RKO (cell line): Measurements from ENCODE around the gene NFIX.

Experiments
- DNase-seq: peaks from one replicate; pipeline ENCODE4 v3.0.0-alpha.2; 2016; ENCODE audit warnings: low spot score

The NFIX gene

DNA sequence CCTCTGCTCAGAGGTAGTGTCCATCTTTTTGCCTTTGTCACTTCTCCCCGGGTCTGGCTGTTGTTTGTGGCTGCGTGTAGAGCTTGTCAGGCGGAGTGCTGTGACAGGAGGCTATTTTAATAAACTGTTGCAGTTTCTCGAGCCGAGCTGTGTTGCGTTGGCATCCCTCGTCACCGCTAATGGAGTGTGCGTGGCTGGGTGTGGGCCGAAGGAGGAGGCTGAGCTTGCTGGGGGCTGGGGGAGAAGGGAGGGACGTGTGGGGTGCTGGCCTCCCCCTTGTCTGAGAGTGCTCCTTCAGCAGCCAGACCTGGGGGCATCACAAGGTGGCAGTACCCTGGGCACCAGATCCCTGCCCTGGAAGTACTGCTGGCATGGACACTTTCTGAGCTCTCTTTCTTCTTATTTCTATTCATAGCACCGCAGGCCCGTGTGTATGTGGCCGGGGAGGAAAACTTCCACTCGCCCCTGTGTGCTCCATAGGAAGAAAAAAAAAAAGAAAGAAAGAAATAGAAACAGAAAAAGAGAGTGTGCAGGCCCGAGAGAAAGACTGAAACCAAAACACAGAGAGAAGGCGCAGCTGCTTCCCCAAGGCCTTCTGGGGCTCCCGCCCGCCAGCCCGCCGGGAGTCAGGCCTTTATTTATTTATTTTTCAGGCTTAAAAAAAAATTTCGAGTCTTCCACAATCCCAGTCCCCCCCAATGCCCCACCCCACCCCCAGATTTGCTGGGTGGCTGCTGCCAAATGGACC lies 27.0 kb downstream of the NFIX start:
- DNase-seq: no peak

DNA sequence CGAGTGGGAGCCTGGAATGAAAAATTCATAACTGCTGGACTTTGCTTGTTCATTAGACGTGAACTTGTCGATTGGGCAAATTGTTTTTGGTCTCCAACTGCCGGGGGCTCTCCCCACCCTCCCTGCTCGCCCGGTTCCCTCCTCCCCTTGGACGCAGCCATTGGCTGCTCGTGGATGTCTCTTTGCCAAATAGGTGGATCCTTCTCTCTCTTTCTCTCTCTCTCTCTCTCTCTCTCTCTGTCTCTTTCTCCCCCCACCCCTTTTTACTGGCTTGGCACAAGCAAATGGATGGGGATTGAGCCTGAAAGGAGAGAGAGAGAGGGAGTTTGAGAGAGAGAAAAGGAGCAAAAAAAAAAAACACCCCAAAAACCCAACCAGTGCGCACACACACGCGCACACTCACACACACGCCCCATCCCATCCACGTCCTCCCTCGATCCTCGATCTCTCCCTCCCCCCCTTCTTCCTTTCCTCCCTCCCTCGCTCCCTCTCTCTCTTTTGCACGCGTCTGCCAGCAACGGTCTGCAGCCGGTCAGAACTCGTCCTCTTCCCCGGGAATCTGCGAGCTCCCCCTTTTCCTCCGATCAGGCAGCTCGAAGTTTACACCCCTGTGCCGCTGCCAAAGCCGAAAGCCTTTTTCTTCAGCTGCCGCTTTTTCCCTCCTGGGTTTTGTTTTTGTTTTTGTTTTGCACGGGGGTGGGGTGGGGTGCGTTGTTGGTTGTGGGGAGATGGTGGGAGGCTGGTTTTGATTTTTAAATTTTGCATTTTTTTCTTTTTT lies 27.8 kb downstream of the NFIX start:
- no peak for DNase-seq

DNA sequence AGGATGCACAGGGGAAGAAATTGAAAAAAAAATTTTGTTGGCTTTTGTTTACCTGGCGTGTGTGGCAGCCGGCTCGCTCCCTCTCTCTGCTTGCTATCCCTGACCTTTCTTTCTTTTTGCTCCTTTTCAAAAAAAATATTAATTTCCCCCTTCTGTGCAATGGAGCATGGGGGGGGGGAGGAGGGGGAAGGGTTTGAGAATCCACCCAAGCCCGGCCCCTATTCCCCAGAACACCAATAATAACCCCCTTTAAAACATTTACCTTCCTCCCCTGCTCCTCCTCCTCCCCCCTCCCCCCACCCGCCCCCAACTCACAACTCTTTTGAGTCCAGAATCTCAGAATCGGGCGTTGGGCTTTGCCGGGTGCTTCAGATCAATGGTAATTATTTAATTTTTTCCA lies 28.4 kb downstream of the NFIX start:
- no peak for DNase-seq

DNA sequence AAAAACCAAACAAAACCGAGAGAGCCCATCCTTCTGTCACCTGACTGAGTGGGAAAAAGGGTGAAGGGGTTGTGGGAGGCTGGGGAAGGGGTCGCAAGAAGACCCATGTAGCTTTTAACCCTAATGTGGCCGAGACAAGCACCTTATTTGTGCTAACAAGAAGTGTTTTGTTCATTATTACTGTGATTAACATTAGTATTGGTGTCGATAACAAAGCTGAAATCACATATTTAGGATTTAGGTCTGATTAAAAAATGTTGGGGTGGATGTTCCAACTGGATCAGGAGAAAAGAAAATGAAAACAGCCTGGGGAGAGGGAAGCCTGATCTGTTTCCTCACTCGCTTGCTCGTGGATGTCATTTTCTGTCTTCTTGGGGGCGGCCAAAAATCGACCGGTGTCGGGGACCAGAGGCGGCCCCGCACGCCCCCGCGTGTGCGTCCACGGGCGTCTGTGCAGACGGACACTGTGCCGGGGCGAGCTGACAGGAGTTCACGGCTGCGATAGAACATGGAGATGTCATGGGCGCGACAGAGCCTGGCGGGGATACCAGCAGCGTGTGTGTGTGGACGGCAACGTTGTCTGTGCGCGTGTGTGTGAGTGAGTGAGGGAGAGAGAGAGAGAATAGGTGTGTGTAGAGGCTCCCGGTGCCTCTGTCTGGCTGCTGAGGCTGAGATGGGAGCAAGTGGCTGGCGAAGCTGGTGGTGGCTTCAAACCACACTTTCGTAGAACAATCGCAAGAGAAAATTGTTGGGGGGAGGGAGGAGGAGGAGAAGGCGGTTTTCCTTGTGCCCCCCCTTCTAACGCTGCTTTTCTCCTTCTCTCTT lies 29.1 kb downstream of the NFIX start:
- no peak for DNase-seq

DNA sequence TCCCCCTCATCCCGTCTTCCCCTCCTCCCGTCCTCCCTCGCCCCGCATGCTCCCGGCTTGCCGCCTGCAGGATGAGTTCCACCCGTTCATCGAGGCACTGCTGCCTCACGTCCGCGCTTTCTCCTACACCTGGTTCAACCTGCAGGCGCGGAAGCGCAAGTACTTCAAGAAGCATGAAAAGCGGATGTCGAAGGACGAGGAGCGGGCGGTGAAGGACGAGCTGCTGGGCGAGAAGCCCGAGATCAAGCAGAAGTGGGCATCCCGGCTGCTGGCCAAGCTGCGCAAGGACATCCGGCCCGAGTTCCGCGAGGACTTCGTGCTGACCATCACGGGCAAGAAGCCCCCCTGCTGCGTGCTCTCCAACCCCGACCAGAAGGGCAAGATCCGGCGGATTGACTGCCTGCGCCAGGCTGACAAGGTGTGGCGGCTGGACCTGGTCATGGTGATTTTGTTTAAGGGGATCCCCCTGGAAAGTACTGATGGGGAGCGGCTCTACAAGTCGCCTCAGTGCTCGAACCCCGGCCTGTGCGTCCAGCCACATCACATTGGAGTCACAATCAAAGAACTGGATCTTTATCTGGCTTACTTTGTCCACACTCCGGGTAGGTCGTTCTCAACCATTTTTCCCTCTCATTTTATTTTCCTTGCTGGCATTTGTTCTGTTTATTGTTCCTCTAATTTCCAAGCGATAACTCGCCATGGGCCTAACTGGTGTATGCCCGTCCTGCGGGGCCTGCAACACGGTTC lies 29.8 kb downstream of the NFIX start:
- no peak for DNase-seq

DNA sequence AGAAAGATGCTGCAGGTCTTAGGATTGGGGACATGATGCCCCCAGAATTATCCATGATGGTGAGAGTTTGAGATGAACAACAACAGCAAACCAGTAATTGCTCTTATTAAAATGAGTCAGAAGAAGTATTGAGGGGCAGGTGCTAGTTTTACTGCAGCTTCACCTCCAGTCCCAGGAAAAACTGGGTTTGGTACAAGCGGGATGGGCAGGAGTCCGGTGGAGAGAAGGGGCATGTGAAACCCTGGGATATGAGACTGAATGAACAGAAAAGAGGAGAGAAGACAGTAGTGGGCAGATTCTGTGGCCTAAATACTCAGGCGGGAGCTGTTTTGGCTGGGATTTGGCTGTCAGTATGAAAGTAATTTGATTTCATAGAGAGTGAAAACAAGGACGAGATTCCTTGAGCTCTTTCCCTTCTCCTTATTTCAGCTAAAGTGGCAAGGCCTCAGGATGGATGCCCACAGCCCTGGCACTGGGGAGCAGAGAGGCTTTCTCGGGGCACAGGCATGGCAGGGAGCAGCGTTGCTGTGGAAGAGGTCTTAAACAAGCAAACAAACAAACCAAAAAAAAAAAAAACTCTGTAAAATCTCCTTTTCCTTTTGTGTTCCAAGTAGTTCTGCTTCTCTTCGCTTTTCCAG lies 30.7 kb downstream of the NFIX start:
- DNase-seq: no peak

DNA sequence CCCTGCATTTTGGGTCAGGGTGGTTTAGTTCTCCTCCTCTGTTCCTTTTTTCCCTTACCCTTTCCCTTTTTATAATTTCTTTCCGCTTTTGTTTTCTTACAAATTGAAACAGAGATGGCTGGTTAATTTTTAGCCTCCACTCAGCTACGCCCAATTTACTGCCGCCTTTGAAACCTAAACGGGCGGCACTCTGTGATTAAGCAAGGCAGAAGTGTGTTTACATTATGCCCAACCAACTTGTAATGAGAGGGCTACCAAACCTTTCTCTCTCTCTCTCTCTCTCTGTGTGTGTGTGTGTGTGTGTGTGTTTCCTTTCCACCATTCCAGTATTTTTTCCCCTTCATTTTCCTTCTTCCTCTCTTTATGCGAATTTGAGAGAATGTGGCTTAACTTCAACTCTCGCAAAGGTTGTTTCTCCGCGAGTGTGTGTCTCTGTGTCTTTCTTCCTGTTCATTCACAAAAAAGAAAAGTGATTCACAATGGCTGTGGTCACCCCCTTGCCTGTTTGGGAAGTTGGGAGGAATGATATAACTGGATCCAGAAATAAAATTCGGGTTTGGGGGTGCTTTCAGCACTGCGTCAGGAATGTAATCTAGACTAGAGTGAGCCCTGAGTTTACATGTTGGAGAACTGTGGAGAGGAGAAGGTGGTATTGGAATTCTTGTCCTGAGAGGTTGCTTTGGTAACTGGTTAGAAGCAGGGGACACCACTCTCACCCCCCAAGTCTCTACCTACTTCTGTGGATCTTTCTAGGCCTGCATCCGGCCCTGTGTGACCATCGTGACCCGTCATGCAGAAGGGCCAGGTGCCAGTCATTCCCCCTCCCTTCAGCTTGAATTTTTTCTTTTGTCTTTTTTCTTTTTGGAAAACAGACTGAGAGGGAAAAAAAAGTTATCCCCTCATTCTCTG lies 31.4 kb downstream of the NFIX start:
- DNase-seq: no peak

DNA sequence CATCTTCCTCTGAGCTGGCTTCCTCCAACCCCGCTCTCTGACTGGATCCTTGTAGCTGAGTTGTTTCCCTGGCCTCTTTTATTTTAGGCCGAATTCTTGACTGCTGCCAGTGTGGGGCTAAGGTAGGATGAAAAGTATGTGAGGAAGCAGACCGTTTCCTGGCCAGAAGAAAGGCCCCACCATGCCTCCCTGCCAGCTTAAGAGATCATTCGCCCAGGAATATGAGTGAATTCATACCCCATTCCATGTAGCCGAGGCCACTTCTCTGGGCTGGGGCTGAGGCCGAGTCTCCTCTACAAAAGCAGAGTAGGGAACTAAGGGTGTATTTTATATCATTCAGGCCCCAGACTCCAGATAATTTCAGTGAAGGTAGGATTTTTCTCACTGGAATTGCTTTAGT lies 32.3 kb downstream of the NFIX start:
- DNase-seq: no peak

DNA sequence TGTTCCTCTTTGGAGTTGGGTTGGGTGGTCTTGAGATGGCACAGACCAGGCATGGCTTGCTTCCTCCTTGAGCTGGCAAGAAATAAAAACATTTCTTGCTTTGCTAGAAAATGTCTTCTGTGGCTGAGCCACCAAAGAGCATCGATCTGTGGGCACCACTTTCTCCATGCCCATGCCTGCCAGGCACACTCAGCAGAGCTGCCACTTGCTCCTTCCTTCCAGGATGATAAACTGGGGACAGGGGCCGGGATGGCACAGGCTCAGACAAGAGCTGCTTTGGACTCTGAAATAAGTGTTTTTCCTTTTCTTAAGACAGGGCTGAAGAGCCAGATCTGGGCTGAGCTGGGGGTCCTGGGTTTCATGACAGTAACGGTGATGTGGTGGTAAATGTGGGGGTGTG lies 32.8 kb downstream of the NFIX start:
- DNase-seq: no peak

DNA sequence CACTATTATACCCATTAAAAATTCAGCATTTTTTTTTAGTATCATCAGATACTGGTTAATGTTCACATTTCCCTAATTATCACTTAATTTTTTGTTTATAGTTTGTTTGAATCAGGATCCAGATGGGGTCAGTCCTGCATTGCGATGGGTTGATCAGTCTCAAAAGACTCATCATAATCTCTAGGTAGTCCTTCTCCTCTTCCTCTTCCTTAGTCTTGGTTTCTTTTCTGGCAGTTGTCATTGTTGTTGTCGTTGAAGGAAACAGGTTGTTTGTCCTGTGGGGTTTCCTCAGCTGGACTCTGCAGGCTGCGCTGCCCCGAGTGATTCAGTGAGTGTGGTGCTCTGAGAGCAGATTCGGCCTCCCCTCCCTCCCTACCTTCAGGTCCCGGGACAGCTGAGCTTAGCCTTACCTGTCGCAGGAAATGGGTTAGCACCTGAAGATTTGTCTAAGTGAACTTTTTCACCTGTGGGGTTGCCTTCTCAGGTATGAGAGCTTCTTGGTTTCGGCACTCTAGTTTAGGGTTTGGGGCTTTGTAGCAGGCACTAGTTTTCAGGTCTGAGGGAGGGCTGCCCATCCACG lies 34.1 kb downstream of the NFIX start:
- no peak for DNase-seq

DNA sequence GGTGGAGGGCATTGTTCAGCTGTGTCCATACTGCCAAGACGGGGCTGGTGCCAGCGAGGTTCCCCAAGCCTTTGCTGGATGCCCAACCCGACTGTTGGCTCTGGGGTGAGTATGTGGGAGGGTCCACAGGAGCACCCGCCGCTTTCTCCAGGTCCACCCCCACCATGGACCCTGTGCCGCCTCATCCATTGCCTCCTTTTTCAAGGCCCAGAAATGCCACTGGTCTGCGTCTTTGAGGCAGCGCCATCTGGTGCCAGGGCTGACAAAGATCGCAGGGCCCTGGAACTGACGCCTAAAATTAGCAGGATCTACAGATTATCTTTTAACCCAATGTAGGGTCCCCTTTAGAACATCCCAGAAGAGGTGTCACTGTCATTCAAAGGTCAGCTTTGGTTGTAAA lies 34.6 kb downstream of the NFIX start:
- DNase-seq: no peak

DNA sequence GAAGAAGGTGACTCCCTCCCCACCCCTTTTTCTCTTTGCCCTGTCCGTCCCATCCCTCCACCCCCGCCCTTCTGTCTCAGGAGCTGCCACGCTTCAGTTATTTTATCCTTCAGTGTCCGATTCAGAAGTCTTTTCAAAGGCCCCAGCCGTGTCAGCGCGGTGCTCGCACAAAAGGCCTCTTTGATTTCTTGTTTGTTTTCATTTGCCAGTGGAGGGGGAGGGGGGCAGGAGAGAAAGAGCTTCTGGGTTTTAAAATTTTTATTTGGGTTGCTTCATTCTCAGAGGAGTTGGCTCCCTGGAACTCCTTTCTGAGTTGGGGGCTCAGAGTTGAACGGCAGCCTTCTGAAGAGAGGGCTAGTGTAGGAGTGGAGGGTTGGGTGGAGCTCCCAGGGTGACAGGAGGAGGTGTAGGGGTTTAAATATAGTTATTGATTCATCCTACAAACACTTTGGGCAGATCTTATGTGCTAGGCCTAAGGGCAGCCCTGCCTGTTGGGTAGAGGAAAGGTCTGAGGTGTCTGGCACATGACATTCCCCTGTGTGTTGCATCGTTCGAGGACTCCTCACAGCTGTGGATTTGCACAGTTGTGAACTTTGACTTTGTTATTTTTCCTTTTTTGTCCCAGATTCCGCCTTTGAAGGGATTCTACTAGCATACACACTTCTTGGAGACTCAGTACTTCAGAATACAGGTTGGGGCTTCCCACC lies 36.8 kb downstream of the NFIX start:
- DNase-seq: peak; percentile 19

DNA sequence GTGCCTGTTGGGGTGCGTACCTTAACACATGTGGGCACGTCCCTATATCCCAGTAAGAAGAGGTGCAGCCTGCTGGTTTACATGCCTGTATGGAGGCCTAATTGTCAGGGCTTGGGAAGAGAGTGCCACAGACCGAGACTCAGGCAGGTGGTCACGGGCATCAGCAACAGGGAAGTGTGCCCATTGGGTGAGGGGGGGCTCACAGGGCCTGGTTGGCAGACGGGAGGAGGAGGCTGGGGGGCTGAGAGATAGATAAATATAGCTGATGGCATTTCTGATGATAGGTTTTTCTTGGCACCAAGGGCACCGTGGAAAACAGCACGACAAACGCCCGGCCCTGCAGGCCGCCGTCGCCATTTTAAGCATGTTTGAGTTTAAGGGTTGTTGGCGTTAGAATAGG lies 37.6 kb downstream of the NFIX start:
- DNase-seq: no peak

DNA sequence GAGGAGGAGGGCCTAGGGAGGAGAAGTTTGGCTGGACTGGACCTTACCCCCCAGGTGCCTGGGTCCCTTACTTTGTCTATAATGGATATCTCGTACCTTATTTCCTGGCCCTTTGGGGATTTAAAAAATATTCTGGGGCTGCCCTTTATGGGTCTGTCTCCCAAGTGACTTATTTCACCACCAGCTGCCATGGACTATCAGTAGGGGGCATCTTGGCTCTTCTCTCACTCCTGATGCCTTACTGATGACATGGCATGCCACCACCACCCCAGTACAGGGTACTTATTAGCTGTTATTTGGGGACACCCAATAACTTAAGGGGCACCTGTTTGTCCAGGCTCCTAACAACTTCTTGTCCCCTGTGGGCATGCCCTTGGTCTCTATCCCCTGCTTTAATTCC lies 38.0 kb downstream of the NFIX start:
- no peak for DNase-seq

DNA sequence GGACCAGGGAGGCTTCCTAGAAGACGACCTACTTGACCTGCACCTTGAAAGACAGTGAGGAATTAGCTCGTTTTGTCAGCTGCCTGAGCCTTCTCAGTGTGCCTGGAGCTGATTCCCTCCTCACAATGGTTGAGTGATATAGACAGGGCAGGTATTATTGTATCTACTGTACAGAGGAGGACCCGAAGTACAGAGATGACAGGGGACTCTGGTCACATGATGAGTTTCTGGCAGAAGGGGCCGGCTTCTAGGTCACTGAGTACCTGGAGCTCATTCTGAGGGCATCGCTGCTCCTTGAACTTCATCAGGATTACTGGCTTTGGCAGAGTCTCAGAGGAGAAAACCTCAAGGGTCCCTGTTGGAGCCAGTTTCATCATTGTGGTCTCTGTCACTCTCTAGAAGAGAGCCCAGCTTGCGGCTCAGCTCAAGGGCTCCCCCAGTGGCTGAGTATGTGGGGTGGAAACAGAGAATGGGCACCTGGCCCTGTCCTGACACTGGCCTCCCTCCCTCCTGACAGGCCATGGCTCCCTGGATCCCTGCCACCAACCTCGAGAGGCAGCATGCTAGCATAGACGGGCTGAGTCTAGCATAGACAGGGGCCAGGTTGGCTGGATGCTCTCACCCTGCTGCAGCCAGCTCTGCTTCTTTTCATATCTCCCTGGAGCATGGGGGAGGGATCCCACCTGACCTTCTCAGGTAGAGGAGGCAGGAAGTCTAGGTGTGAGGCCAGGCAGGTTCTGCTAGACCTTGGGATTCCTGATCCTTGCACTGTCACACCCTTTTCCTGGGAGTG lies 38.7 kb downstream of the NFIX start:
- DNase-seq: peak; percentile 12

DNA sequence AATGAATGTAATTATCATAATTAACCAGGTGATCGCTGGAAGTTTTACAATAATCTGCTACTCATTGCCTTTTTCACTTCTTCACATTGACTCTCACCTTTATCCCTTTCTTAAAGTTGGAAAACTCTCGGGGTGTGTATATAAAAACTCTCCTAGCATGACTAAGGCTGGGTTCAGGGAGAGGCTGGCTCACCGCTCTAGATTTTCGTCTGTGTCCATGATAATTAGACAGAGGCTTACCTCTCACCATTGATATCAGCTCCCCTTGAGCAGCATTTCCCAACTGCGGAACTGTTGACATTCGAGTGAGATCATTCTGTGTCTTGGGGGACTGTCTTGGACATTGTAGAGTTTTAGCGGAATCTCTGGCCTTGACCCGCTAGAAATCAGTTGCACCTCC lies 39.4 kb downstream of the NFIX start:
- no peak for DNase-seq

DNA sequence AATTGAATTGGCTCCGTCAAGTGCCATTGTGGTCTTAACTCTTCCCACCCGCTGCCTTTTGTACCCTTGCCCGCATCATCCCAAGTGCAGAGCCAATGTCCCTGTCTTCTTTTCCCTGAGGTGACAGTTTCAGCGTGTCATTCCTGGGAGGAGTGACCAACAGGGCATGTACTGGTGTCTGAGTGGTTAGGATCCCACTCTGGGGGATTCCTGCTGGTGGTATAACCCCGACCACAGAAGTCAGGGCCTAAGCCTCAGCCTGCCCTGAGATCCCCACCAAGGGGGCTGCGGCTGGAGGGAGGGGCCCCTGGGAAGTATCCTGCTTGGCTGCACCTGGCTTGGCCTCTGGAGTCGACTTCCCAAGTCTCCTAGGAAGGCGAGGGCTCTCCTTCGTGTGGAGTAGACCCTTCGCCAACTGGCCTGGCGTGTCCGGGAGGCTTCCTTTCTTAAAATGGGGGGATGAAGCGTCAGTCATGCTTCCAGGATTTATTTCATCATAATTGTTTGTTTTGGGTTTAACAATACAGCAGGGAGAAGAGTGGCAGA lies 40.6 kb downstream of the NFIX start:
- DNase-seq: no peak

DNA sequence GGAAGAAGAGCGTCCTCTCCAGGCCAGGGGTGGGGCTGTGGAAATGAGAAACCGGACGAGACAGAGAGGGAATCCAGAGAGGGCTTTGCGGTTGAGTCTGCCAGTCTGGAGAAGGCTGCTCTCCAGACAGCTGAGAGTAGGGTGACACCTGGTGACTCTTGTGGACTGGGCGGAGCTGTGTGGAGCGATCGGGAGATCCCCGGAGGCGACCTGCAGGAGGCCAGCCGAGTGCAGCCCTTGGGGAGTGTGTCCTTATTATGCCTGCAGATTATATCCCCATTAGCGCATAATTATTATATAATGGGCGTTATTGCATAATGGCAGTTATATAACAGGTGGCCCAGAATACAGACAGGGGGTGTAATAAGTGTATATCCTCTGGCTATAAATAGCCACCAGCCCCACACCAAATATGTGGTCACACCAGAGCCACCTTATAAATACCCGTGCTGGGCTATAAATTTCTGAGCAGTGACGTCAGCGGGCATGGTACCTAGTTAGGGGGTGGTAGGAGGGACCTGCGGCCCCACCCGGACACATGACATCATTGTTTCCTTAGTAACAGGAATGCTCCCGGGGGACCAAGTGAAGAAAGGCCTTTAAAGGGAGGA lies 41.2 kb downstream of the NFIX start:
- DNase-seq: no peak
